Muscle of arm (tissue), 12 donors: ENCODE data around the gene AGAP2. TPM values are rescaled to one million over a fixed set of nuclear protein-coding genes. Genes with fewer than 3 reads are reported as not detected.
A peak's percentile ranks its signal among the peaks of the same experiment; 100 is the strongest.

Experiments used
- DNase-seq: peaks from one replicate; pipeline ENCODE4 v3.0.0-alpha.2; 2013
- polyA plus RNA-seq, 12 donors: library from polyadenylated mRNA; unstranded; fragments of 120-200 nt; gene quantifications; one replicate each; pipeline ENCODE4 v1.2.1, GENCODE V29; 2013; ENCODE audit not compliant: insufficient read length in 12 of 12

The AGAP2 gene
- polyA plus RNA-seq, 12 donors, result 5.4 to 36.1 (median 8.7) TPM; not detected in 1

- DNase-seq, result no peak
These were observed 16.1 kb upstream of the AGAP2 start, which contains the start of gene MARCHF9 for GRCh38 chr12:57754411-57755193. MARCHF9 (plus strand) TSS chr12:57755103; CDS start chr12:57755529, 426 bp downstream.

GRCh38 chr12:57753756-57754337, 15.3 kb upstream of the AGAP2 start:
- DNase-seq, result no peak

DNA sequence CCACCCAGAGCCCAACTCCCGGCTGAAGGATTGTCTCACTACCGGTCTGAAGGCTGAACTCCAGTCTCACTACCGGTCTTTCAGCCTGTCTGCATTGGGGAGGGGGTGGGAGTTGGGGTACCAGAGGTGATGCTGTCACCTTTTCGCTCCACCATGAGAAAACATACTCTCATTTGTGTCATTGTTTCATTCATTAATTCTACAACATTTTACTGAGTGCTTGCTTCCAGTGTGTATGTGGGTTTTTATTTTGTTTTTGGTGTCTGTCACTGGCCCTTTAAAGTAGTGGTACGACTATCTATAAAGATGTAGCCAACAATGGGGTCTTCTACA, 14.1 kb upstream of the AGAP2 start:
- no peak for DNase-seq

DNA sequence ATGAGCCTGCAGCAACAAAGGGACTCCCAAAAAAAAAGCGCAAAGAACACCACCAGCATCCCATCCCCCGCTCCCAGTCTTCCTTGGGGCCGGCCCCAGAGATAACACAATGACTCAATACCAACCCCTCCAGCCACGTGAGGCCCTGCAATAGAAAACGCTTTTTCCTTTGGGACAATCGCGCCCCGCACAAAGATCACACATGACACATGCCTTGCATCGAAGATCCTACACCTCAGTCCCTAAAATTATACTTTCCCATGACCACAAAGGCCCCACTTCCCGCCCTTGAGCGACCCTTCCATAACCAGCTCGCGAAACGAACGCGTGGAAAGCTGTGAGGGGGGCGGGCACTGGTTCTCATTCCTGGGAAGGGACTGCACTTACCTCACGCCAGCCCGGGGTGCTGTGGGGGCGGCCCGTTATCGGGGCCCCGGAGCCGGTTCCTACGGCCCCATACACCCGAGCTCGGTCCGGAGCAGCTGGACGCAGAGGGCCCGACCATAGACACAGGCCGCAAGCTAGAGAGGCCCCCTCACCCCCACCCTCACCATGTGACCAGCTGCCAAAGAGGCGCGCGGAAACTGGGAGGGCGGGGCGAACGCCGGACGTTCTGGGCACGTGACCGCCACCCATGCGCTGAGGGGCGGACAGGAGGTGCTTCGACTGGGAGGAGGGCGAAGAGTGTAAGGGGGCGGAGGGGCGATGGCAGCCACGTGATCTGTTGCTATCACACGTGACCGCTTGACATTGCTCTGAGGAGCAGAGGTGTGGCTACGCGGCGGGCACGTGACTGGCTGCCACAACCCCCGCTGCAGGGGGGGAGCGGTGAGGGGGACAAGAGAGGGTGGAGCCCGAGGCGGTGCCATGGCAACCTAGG, 13.5 kb upstream of the AGAP2 start, which contains the start of gene CDK4:
Gene CDK4 (minus strand): TSS at position 523 of the 880 bp plus-strand sequence. CDS start 593 bp downstream, outside the sequence.
- DNase-seq, result peak; percentile 98

GRCh38 chr12:57751432-57751787, 12.9 kb upstream of the AGAP2 start:
- no peak for DNase-seq

GRCh38 chr12:57750561-57751431, 12.3 kb upstream of the AGAP2 start:
- no peak for DNase-seq

DNA sequence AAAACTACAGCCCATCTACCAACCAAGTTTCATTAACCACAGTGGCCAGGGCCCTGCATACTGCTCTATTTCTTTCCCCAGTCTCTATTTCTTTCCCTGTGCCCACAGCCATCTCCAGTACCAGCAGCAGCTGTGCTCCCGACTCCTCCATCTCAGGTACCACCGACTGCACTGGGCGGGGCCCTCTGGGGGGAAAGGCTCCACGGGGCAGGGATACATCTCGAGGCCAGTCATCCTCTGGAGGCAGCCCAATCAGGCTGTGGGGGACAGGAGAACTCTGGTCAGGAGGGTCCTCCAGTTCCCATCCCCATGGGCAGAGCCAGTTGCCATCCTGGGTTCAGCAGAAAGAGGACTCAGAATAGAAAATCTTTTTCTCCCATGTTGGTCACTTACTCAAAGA, 10.5 kb upstream of the AGAP2 start:
- DNase-seq, result no peak

- DNase-seq, result no peak
These were observed 7.5 kb upstream of the AGAP2 start for GRCh38 chr12:57746025-57746424.

DNA sequence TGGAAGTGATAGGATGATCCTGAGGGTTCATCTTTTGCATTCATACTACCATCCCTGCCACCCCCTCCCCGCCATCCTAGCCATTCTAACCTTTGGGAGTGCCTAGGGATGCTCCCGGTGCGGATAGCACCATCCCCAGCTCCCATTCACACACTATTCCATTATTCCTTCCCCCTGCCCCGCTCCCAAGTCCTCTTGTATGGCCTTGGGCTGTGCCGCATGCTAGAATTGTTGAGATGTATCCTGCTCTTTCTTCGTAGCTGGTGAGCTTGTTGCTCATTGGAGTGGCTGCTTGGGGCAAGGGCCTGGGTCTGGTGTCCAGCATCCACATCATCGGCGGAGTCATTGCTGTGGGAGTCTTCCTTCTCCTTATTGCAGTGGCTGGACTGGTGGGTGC, 6.9 kb upstream of the AGAP2 start:
- no peak for DNase-seq

DNA sequence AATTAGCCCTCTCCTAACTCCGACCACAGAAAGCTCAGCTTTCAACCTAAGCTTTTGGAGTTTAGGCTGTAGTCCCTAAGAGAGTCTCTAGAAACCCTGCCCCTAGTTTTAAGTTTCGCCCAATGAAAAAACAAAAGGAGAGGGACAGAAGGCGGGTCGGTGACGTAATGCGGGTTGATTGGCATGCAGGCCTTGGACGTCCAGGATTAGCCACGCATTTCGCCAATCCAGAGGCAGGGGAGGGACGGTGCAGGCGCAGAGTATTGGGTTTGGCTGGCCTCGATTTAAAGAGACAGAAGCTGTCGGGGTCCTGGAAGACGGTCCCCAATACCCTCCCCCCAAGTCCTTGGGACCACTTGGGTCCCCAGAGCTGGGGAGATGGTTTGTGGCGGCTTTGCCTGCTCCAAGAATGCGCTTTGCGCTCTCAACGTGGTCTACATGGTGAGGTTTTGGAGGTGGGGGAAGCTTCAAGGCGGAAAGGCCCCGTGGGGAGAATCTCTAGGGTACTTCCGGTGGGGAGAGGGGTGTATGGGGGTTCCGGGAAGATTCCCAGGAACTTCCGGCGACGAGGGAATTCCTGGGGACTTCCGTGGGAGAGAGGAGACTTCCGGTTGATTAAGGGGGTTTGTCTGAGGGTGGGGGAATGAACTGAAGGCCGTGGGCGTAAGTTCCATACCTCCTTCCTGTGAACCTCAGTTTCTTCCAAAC, 6.4 kb upstream of the AGAP2 start, which contains the start of gene TSPAN31:
Gene TSPAN31 (plus strand): TSS at position 263 of the 708 bp plus-strand sequence. CDS start 116 bp downstream, at position 379.
- DNase-seq, result peak; percentile 99

DNA sequence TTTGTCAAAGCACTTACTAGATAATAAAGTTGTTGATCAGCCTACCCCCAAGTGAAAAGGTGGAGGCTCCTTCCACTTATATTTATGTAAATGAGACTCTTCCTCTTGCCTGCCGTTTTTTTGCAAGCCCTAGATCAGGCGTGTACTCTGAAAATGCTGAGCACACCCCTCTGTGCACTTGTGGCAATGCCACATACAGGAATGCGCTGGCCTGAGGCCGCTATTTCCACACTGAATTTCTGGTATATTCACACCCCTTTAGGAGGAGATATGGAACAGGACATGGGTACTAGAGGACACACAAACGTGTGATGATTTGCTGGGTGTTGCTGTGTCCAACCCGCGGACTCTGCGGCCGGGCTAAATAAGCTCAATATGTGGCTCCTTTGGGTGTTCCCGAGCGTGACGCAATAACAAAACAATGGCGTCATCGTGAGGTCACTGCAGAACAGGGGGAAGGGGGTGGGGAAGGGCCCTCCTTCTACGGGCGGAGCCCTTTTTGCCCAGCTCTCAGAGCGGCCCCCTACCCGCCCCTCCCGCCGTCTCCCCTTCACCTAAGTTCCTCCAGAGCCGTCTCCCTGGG, 5.7 kb upstream of the AGAP2 start:
- no peak for DNase-seq

- no peak for DNase-seq
These were observed 5.2 kb upstream of the AGAP2 start for GRCh38 chr12:57743769-57744168.

DNA sequence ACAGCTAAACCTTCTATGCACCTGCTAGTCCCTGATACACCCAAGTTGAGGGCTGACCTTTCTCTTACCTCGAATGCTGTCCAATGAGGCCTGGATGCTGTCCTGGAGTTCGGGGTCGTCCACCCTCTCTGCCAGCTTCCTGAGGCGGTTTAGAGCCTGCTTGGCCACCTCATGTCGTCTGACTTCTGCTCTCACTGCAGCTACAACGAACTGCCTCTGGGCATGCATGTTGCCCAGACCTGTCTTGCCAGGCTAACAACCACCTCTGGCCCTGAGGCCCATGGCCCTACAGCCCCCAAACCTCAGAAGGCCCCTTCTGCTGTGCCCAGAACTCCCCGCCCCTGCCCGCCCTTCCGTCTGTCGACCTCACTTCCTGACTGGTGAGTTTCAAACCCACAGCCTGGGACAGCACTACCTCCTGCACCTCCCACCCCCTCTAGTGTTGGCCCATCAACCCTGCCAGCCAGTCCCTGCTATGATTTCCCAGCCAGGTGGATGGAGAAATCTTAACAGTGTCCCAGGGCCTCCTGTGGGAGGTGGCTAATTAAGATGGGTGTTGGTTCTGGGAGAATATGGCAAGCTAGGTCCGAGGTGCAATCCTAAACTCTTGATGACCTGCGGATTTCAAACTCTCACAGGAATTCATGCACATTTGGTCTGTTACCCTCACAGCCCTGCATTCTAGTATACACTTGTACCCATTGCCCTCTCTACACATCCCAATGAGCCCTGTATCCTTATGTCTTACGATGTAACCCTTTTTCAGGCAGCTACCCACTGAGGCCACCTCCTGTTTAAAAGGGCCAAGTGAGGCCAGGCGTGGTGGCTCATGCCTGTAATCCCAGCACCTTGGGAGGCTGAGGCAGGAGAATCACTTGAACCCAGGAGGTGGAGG, 3.5 kb upstream of the AGAP2 start:
- no peak for DNase-seq

DNA sequence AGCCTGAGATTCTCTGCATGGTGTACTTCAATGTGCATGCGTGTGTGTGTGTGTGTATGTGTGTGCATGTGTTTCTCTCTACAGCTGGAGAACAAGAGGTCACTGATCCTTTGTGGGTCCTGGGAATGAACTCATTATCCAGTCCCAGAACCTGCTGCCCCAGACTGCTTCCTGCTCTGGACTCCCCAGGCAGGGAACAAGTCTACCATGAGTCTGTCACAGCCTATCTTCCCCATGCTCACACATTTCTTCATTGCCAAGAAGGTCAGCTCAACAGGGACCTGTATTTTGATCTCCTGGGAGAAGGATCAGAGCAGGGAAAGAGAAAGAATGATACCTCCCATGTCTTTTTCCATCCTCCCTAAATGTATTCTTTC, 2.9 kb upstream of the AGAP2 start:
- no peak for DNase-seq

GRCh38 chr12:57740656-57741412, 2.3 kb upstream of the AGAP2 start:
- no peak for DNase-seq

DNA sequence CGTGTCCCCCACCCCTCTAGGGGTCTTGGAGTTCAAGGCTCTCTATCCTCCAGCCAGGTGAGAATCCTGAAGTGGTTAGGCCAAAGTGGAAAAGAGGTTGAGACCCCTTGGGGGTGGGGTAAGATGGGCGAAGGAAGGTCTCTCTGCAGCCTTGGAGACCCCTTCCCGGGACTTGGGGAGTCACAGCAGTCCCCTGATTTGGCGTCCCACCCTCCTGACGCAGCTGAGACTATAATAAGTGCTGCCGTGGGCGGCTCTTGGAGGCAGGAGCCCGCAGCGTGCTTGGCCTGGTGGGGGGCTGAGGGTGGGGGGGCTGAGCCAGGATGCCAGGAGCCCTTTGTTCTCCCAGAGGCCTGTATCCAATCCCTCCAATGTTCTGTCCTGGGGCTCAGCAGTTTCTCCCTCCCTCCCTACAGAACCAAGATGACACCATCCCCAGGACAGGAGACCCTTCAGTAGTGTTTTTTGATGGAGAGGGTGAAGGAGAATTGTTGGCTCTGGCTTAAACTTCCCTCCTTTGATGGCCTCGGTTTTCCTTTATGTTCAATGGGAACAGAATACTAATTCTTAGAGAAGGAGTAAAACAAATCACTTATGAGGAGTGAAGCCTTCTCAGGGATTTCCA, 1.5 kb upstream of the AGAP2 start:
- no peak for DNase-seq

GRCh38 chr12:57739387-57739786, 845 bp upstream of the AGAP2 start:
- DNase-seq, result no peak
